Activated CD4-positive, alpha-beta T cell treated with anti-CD3 and anti-CD28 coated beads for 36 hours (primary cell): ENCODE measurements around the gene RSPO4. TPM values are rescaled to one million over a fixed set of nuclear protein-coding genes. Genes with fewer than 3 reads are reported as not detected.
A peak's percentile ranks its signal among the peaks of the same experiment; 100 is the strongest.
"Not testable (repeated sequence)": the region's sequence is repeated elsewhere in the genome, so short reads cannot be mapped to it uniquely, and the experiment has no call there.

Experiments used
- ATAC-seq: fragments of 200-7000 bp; cut with Tn5 transposase; one replicate; pipeline ENCODE4 v1.10.0; 2021; ENCODE audit warnings: mild to moderate bottlenecking, moderate library complexity
- CTCF ChIA-PET: fragments of 350-600 bp; sonication (Branson Sonifier 250); formaldehyde crosslinking; loops from one replicate; lab custom pipeline; 2021; ENCODE audit warnings: antibody characterized with exemption; lab: Charles Lee
- POLR2A ChIA-PET: fragments of 350-600 bp; sonication (Branson Sonifier 250); formaldehyde crosslinking; loops from one replicate; lab custom pipeline; 2021; ENCODE audit warnings: antibody characterized with exemption, inconsistent platforms; lab: Charles Lee
- DNase-seq: peaks from one replicate; pipeline ENCODE4 v3.0.0-alpha.2; 2020
- H3K27ac Mint-ChIP-seq: one replicate; pipeline ENCODE4 v1.8.0; 2021; ENCODE audit warnings: mixed read lengths
- H3K27me3 Mint-ChIP-seq: one replicate; pipeline ENCODE4 v1.8.0; 2021; ENCODE audit warnings: mixed read lengths
- H3K36me3 Mint-ChIP-seq: one replicate; pipeline ENCODE4 v1.8.0; 2021; ENCODE audit warnings: low read depth, mixed read lengths
- H3K4me1 Mint-ChIP-seq: one replicate; pipeline ENCODE4 v1.8.0; 2021; ENCODE audit warnings: mixed read lengths
- H3K4me3 Mint-ChIP-seq: one replicate; pipeline ENCODE4 v1.8.0; 2021; ENCODE audit warnings: mild to moderate bottlenecking, moderate library complexity, mixed read lengths
- H3K9me3 Mint-ChIP-seq: one replicate; pipeline ENCODE4 v1.8.0; 2021; ENCODE audit warnings: low read depth, mixed read lengths
- intact Hi-C, 2 experiments: fragments of 100-400 bp; cut with DNase I in 1 of 2; cut with micrococcal nuclease in 1 of 2; formaldehyde crosslinking; loops; one replicate each; pipeline versions ENCODE4 v1.14.2 to v1.15.1; 2022 to 2024; cut with DNase I, micrococcal nuclease
- total RNA-seq, 2 experiments: library from RNA; stranded (reverse); gene quantifications; one replicate each; pipeline ENCODE4 v1.2.3, GENCODE V29; 2021

RSPO4 gene
- not detected for total RNA-seq

GRCh38 chr20:1001911-1002681, at the start of gene RSPO4:
TSS of gene RSPO4 (minus strand) at chr20:1002311. CDS start at chr20:1002164, 147 bp downstream.
- DNase-seq = peak; percentile 39
- H3K27me3 Mint-ChIP-seq = peaks cover 26% of the 10 kb centered on the region
- H3K9me3 Mint-ChIP-seq = no peaks in the 10 kb centered on the region
- ChIA-PET POLR2A (no interaction called here), CTCF (no interaction called here)
- peak within 1 kb of the TSS; percentile 25 for H3K4me3 Mint-ChIP-seq
- peaks cover 7% of the 10 kb centered on the region for H3K4me1 Mint-ChIP-seq
- no peak within 1 kb of the TSS for H3K27ac Mint-ChIP-seq
- intact Hi-C loops = no loop called here
- ATAC-seq = no peak
- no peaks in the 10 kb centered on the region for H3K36me3 Mint-ChIP-seq

GRCh38 chr20:1050440-1050839, 48.3 kb upstream of the RSPO4 start:
- CTCF ChIA-PET = no interaction called here
- Mint-ChIP-seq H3K9me3 (no peaks in the 10 kb centered on the region), H3K36me3 (no peaks in the 10 kb centered on the region), H3K4me3 (no peak overlapping the region), H3K4me1 (no peaks in the 10 kb centered on the region), H3K27ac (no peak overlapping the region), H3K27me3 (no peaks in the 10 kb centered on the region)
- no peak for DNase-seq
- intact Hi-C loops = no loop called here
- ATAC-seq = no peak
- POLR2A ChIA-PET = no interaction called here

GRCh38 chr20:1045860-1046418, 43.8 kb upstream of the RSPO4 start:
- no peak for ATAC-seq
- Mint-ChIP-seq H3K36me3 (no peaks in the 10 kb centered on the region), H3K4me3 (no peak overlapping the region), H3K4me1 (no peaks in the 10 kb centered on the region), H3K27me3 (no peaks in the 10 kb centered on the region), H3K9me3 (no peaks in the 10 kb centered on the region), H3K27ac (no peak overlapping the region)
- DNase-seq = no peak
- POLR2A ChIA-PET = no interaction called here
- intact Hi-C loops = no loop called here
- CTCF ChIA-PET = interaction anchor here (0.6 kb wide), 1 partner anchor 706 kb away, joined by 3 read pairs; no protein-coding TSS in a partner anchor

GRCh38 chr20:1041845-1042390, 39.8 kb upstream of the RSPO4 start:
- Mint-ChIP-seq H3K4me3 (no peak overlapping the region), H3K4me1 (no peaks in the 10 kb centered on the region), H3K27me3 (no peaks in the 10 kb centered on the region), H3K27ac (no peak overlapping the region), H3K36me3 (no peaks in the 10 kb centered on the region), H3K9me3 (no peaks in the 10 kb centered on the region)
- no peak for DNase-seq
- POLR2A ChIA-PET = interaction anchor here (0.6 kb wide), 1 partner anchor 105 kb away, joined by 3 read pairs; no protein-coding TSS in a partner anchor
- CTCF ChIA-PET = no interaction called here
- ATAC-seq = no peak
- intact Hi-C loops = no loop called here

- Mint-ChIP-seq H3K36me3 (no peaks in the 10 kb centered on the region), H3K4me1 (peaks cover 3% of the 10 kb centered on the region), H3K9me3 (no peaks in the 10 kb centered on the region), H3K4me3 (no peak overlapping the region), H3K27me3 (peaks cover 8% of the 10 kb centered on the region), H3K27ac (no peak overlapping the region)
- ATAC-seq (no peak), DNase-seq (no peak)
- intact Hi-C loops = no loop called here
- ChIA-PET POLR2A (no interaction called here), CTCF (no interaction called here)
Observed at GRCh38 chr20:1038205-1038604, 36.1 kb upstream of the RSPO4 start.

- ATAC-seq (no peak), DNase-seq (no peak)
- intact Hi-C loops = no loop called here
- POLR2A ChIA-PET = no interaction called here
- H3K27me3 Mint-ChIP-seq = peaks cover 11% of the 10 kb centered on the region
- no peaks in the 10 kb centered on the region for H3K9me3 Mint-ChIP-seq
- no peak overlapping the region for H3K4me3 Mint-ChIP-seq
- peaks cover 3% of the 10 kb centered on the region for H3K4me1 Mint-ChIP-seq
- no peaks in the 10 kb centered on the region for H3K36me3 Mint-ChIP-seq
- CTCF ChIA-PET = no interaction called here
- no peak overlapping the region for H3K27ac Mint-ChIP-seq
Observed at GRCh38 chr20:1037039-1037438, 34.9 kb upstream of the RSPO4 start.

- ChIA-PET POLR2A (no interaction called here), CTCF (no interaction called here)
- DNase-seq = no peak
- ATAC-seq = no peak
- Mint-ChIP-seq H3K9me3 (no peaks in the 10 kb centered on the region), H3K4me3 (no peak overlapping the region), H3K36me3 (no peaks in the 10 kb centered on the region), H3K4me1 (peaks cover 3% of the 10 kb centered on the region), H3K27ac (no peak overlapping the region), H3K27me3 (peaks cover 13% of the 10 kb centered on the region)
- intact Hi-C loops = no loop called here
Observed at GRCh38 chr20:1035466-1035865, 33.4 kb upstream of the RSPO4 start.

- intact Hi-C loops = no loop called here
- ATAC-seq (no peak), DNase-seq (no peak)
- H3K4me1 Mint-ChIP-seq = peaks cover 3% of the 10 kb centered on the region
- POLR2A ChIA-PET = no interaction called here
- H3K9me3 Mint-ChIP-seq = no peaks in the 10 kb centered on the region
- CTCF ChIA-PET = interaction anchor here (1.3 kb wide), 1 partner anchor 74 kb away, joined by 3 read pairs; no protein-coding TSS in a partner anchor
- no peak overlapping the region for H3K4me3 Mint-ChIP-seq
- H3K27me3 Mint-ChIP-seq = peaks cover 13% of the 10 kb centered on the region
- H3K36me3 Mint-ChIP-seq = no peaks in the 10 kb centered on the region
- no peak overlapping the region for H3K27ac Mint-ChIP-seq
Observed at GRCh38 chr20:1034415-1034789, 32.3 kb upstream of the RSPO4 start.

GRCh38 chr20:1033751-1034414, 31.8 kb upstream of the RSPO4 start:
- CTCF ChIA-PET = interaction anchor here (1.3 kb wide), 1 partner anchor 74 kb away, joined by 3 read pairs; no protein-coding TSS in a partner anchor
- POLR2A ChIA-PET = no interaction called here
- intact Hi-C loops = no loop called here

GRCh38 chr20:1029980-1030379, 27.9 kb upstream of the RSPO4 start:
- H3K36me3 Mint-ChIP-seq = no peaks in the 10 kb centered on the region
- peaks cover 9% of the 10 kb centered on the region for H3K27me3 Mint-ChIP-seq
- H3K9me3 Mint-ChIP-seq = no peaks in the 10 kb centered on the region
- DNase-seq = no peak
- peaks cover 3% of the 10 kb centered on the region for H3K4me1 Mint-ChIP-seq
- H3K27ac Mint-ChIP-seq = no peak overlapping the region
- intact Hi-C loops = no loop called here
- H3K4me3 Mint-ChIP-seq = no peak overlapping the region
- ChIA-PET POLR2A (no interaction called here), CTCF (interaction anchor here (0.6 kb wide), 1 partner anchor 305 kb away, joined by 3 read pairs; no protein-coding TSS in a partner anchor)
- no peak for ATAC-seq

More at GRCh38 chr20:1033751-1034414, 31.8 kb upstream of the RSPO4 start:
- Mint-ChIP-seq H3K36me3 (no peaks in the 10 kb centered on the region), H3K4me1 (peaks cover 3% of the 10 kb centered on the region), H3K9me3 (no peaks in the 10 kb centered on the region), H3K27ac (no peak overlapping the region), H3K4me3 (no peak overlapping the region), H3K27me3 (peaks cover 13% of the 10 kb centered on the region)
- DNase-seq (peak; percentile 42), ATAC-seq (no peak)

- POLR2A ChIA-PET, H3K4me3 Mint-ChIP-seq, H3K36me3 Mint-ChIP-seq, H3K27ac Mint-ChIP-seq, H3K27me3 Mint-ChIP-seq, DNase-seq, ATAC-seq, H3K4me1 Mint-ChIP-seq, intact Hi-C loops, H3K9me3 Mint-ChIP-seq, CTCF ChIA-PET: not testable (repeated sequence)
Observed at GRCh38 chr20:1026214-1026613, 24.1 kb upstream of the RSPO4 start.
